Activated naive CD8-positive, alpha-beta T cell treated with anti-CD3 and anti-CD28 coated beads, Interleukin-2, amount 10 ng/mL, durations not matched to agents 7 days and 5 days (primary cell): ENCODE data around the gene TMEM120B. TPM values are rescaled to one million over a fixed set of nuclear protein-coding genes. Genes with fewer than 3 reads are reported as not detected.
"Not testable (repeated sequence)": the region's sequence is repeated elsewhere in the genome, so short reads cannot be mapped to it uniquely, and the experiment has no call there.

Experiments
- ATAC-seq: fragments of 150-1000 bp; cut with Tn5 transposase; one replicate; pipeline ENCODE4 v1.10.0; 2021; ENCODE audit warnings: low read depth, moderate library complexity
- POLR2A ChIA-PET: fragments of 350-600 bp; sonication (Branson Sonifier 250); formaldehyde crosslinking; loops from one replicate; lab custom pipeline; 2021; ENCODE audit warnings: antibody characterized with exemption; lab: Charles Lee
- DNase-seq: peaks from one replicate; pipeline ENCODE4 v3.0.0; 2021
- H3K27ac Mint-ChIP-seq: one replicate; pipeline ENCODE4 v1.8.0; 2022; ENCODE audit warnings: mild to moderate bottlenecking, mixed read lengths
- H3K27me3 Mint-ChIP-seq: one replicate; pipeline ENCODE4 v1.8.0; 2022; ENCODE audit warnings: mild to moderate bottlenecking, moderate library complexity, mixed read lengths
- H3K36me3 Mint-ChIP-seq: one replicate; pipeline ENCODE4 v1.8.0; 2021; ENCODE audit warnings: mild to moderate bottlenecking, mixed read lengths
- H3K4me1 Mint-ChIP-seq: one replicate; pipeline ENCODE4 v1.8.0; 2021; ENCODE audit warnings: mixed read lengths
- H3K4me3 Mint-ChIP-seq: one replicate; pipeline ENCODE4 v1.8.0; 2022; ENCODE audit warnings: mild to moderate bottlenecking, moderate library complexity, mixed read lengths
- H3K9me3 Mint-ChIP-seq: one replicate; pipeline ENCODE4 v1.8.0; 2021; ENCODE audit warnings: mixed read lengths
- total RNA-seq, 2 experiments: library from RNA; stranded (reverse); gene quantifications; one replicate each; pipeline ENCODE4 v1.2.3, GENCODE V29; 2021

The TMEM120B gene
- total RNA-seq, 2 experiments from 2014 or later, result 9.8 to 9.9 TPM

GRCh38 chr12:121731473-121731872, 18.9 kb downstream of the TMEM120B start:
- no peak for DNase-seq

GRCh38 chr12:121733849-121734248, 21.3 kb downstream of the TMEM120B start:
- H3K36me3 Mint-ChIP-seq, result no peaks in the 10 kb centered on the region
- H3K4me3 Mint-ChIP-seq, result no peak overlapping the region
- H3K27ac Mint-ChIP-seq, result no peak overlapping the region
- no peaks in the 10 kb centered on the region for H3K27me3 Mint-ChIP-seq
- DNase-seq (no peak), ATAC-seq (no peak)
- H3K9me3 Mint-ChIP-seq, result no peaks in the 10 kb centered on the region
- peaks cover 2% of the 10 kb centered on the region for H3K4me1 Mint-ChIP-seq
- POLR2A ChIA-PET, result no interaction called here

More at GRCh38 chr12:121731473-121731872, 18.9 kb downstream of the TMEM120B start:
- Mint-ChIP-seq H3K4me1 (peaks cover 2% of the 10 kb centered on the region), H3K27ac (no peak overlapping the region), H3K27me3 (no peaks in the 10 kb centered on the region), H3K36me3 (no peaks in the 10 kb centered on the region), H3K9me3 (no peaks in the 10 kb centered on the region), H3K4me3 (no peak overlapping the region)
- POLR2A ChIA-PET, result no interaction called here
- ATAC-seq, result no peak

GRCh38 chr12:121738340-121738858, 25.8 kb downstream of the TMEM120B start:
- no peak for ATAC-seq
- H3K4me1 Mint-ChIP-seq, result peaks cover 2% of the 10 kb centered on the region
- no peaks in the 10 kb centered on the region for H3K36me3 Mint-ChIP-seq
- H3K27me3 Mint-ChIP-seq, result no peaks in the 10 kb centered on the region
- H3K4me3 Mint-ChIP-seq, result no peak overlapping the region
- H3K27ac Mint-ChIP-seq, result no peak overlapping the region
- no peak for DNase-seq
- POLR2A ChIA-PET, result no interaction called here
- no peaks in the 10 kb centered on the region for H3K9me3 Mint-ChIP-seq

GRCh38 chr12:121740847-121741246, 28.3 kb downstream of the TMEM120B start:
- Mint-ChIP-seq H3K9me3 (no peaks in the 10 kb centered on the region), H3K36me3 (no peaks in the 10 kb centered on the region), H3K27ac (no peak overlapping the region), H3K27me3 (no peaks in the 10 kb centered on the region), H3K4me3 (no peak overlapping the region), H3K4me1 (no peaks in the 10 kb centered on the region)
- ATAC-seq (no peak), DNase-seq (no peak)
- POLR2A ChIA-PET, result no interaction called here

- no peaks in the 10 kb centered on the region for H3K9me3 Mint-ChIP-seq
- H3K27ac Mint-ChIP-seq, result no peak overlapping the region
- POLR2A ChIA-PET, result no interaction called here
- no peak for ATAC-seq
- DNase-seq, result no peak
- no peaks in the 10 kb centered on the region for H3K27me3 Mint-ChIP-seq
- no peak overlapping the region for H3K4me3 Mint-ChIP-seq
- H3K4me1 Mint-ChIP-seq, result no peaks in the 10 kb centered on the region
- H3K36me3 Mint-ChIP-seq, result no peaks in the 10 kb centered on the region
Measured at GRCh38 chr12:121741743-121742142, 29.2 kb downstream of the TMEM120B start.

GRCh38 chr12:121745545-121745944, 33.0 kb downstream of the TMEM120B start:
- H3K27me3 Mint-ChIP-seq, H3K4me1 Mint-ChIP-seq, ATAC-seq, DNase-seq, H3K9me3 Mint-ChIP-seq, H3K36me3 Mint-ChIP-seq, H3K27ac Mint-ChIP-seq, H3K4me3 Mint-ChIP-seq, POLR2A ChIA-PET: not testable (repeated sequence)

GRCh38 chr12:121748218-121748570, 35.6 kb downstream of the TMEM120B start:
- no peak for ATAC-seq
- Mint-ChIP-seq H3K27ac (no peak overlapping the region), H3K4me3 (no peak overlapping the region), H3K4me1 (peaks cover 2% of the 10 kb centered on the region), H3K9me3 (no peaks in the 10 kb centered on the region), H3K27me3 (no peaks in the 10 kb centered on the region), H3K36me3 (peaks cover 13% of the 10 kb centered on the region)
- POLR2A ChIA-PET, result no interaction called here
- no peak for DNase-seq

- Mint-ChIP-seq H3K27ac (no peak overlapping the region), H3K9me3 (no peaks in the 10 kb centered on the region), H3K36me3 (peaks cover 14% of the 10 kb centered on the region), H3K27me3 (no peaks in the 10 kb centered on the region), H3K4me1 (peaks cover 2% of the 10 kb centered on the region), H3K4me3 (no peak overlapping the region)
- DNase-seq (no peak), ATAC-seq (no peak)
- POLR2A ChIA-PET, result interaction anchor here (0.9 kb wide), 1 partner anchor 36 kb away, joined by 3 read pairs; the partner anchor contains the start of gene TMEM120B
Measured at GRCh38 chr12:121748571-121749265, 36.2 kb downstream of the TMEM120B start.

GRCh38 chr12:121749267-121749666, 36.7 kb downstream of the TMEM120B start:
- POLR2A ChIA-PET, result interaction anchor here (0.7 to 0.9 kb wide), 2 partner anchors 10 to 37 kb away, joined by 3 read pairs; partner anchors contain the start of gene TMEM120B
- peaks cover 2% of the 10 kb centered on the region for H3K4me1 Mint-ChIP-seq
- H3K27ac Mint-ChIP-seq, result no peak overlapping the region
- no peaks in the 10 kb centered on the region for H3K27me3 Mint-ChIP-seq
- H3K9me3 Mint-ChIP-seq, result no peaks in the 10 kb centered on the region
- peaks cover 14% of the 10 kb centered on the region for H3K36me3 Mint-ChIP-seq
- H3K4me3 Mint-ChIP-seq, result no peak overlapping the region
- DNase-seq, result no peak
- no peak for ATAC-seq

GRCh38 chr12:121750507-121750955, 38.0 kb downstream of the TMEM120B start:
- no peak for DNase-seq
- Mint-ChIP-seq H3K27ac (peak overlapping the region; percentile 58), H3K36me3 (peaks cover 16% of the 10 kb centered on the region), H3K9me3 (no peaks in the 10 kb centered on the region), H3K27me3 (no peaks in the 10 kb centered on the region), H3K4me3 (no peak overlapping the region), H3K4me1 (peaks cover 5% of the 10 kb centered on the region)
- POLR2A ChIA-PET, result no interaction called here
- no peak for ATAC-seq

- DNase-seq (no peak), ATAC-seq (no peak)
- H3K36me3 Mint-ChIP-seq, result peaks cover 16% of the 10 kb centered on the region
- H3K27ac Mint-ChIP-seq, result no peak overlapping the region
- H3K27me3 Mint-ChIP-seq, result no peaks in the 10 kb centered on the region
- POLR2A ChIA-PET, result no interaction called here
- H3K9me3 Mint-ChIP-seq, result no peaks in the 10 kb centered on the region
- H3K4me1 Mint-ChIP-seq, result peaks cover 8% of the 10 kb centered on the region
- no peak overlapping the region for H3K4me3 Mint-ChIP-seq
Measured at GRCh38 chr12:121751034-121751433, 38.5 kb downstream of the TMEM120B start.

GRCh38 chr12:121751749-121752351, 39.3 kb downstream of the TMEM120B start:
- Mint-ChIP-seq H3K9me3 (no peaks in the 10 kb centered on the region), H3K27me3 (no peaks in the 10 kb centered on the region), H3K36me3 (peaks cover 19% of the 10 kb centered on the region), H3K4me3 (no peak overlapping the region), H3K27ac (peak overlapping the region; percentile 54), H3K4me1 (peaks cover 16% of the 10 kb centered on the region)
- POLR2A ChIA-PET, result no interaction called here
- ATAC-seq, result no peak
- DNase-seq, result no peak

GRCh38 chr12:121753844-121754264, 41.3 kb downstream of the TMEM120B start:
- H3K36me3 Mint-ChIP-seq, result peaks cover 19% of the 10 kb centered on the region
- H3K9me3 Mint-ChIP-seq, result no peaks in the 10 kb centered on the region
- H3K4me3 Mint-ChIP-seq, result no peak overlapping the region
- H3K4me1 Mint-ChIP-seq, result peaks cover 18% of the 10 kb centered on the region
- no peak for DNase-seq
- POLR2A ChIA-PET, result no interaction called here
- ATAC-seq, result no peak
- H3K27ac Mint-ChIP-seq, result no peak overlapping the region
- no peaks in the 10 kb centered on the region for H3K27me3 Mint-ChIP-seq

- POLR2A ChIA-PET, result no interaction called here
- Mint-ChIP-seq H3K9me3 (no peaks in the 10 kb centered on the region), H3K27ac (no peak overlapping the region), H3K4me3 (no peak overlapping the region), H3K4me1 (peaks cover 18% of the 10 kb centered on the region), H3K36me3 (peaks cover 14% of the 10 kb centered on the region), H3K27me3 (no peaks in the 10 kb centered on the region)
- ATAC-seq (no peak), DNase-seq (no peak)
Measured at GRCh38 chr12:121754836-121755235, 42.3 kb downstream of the TMEM120B start.
